ENCODE measurements around the gene PLPP3.

DNA sequence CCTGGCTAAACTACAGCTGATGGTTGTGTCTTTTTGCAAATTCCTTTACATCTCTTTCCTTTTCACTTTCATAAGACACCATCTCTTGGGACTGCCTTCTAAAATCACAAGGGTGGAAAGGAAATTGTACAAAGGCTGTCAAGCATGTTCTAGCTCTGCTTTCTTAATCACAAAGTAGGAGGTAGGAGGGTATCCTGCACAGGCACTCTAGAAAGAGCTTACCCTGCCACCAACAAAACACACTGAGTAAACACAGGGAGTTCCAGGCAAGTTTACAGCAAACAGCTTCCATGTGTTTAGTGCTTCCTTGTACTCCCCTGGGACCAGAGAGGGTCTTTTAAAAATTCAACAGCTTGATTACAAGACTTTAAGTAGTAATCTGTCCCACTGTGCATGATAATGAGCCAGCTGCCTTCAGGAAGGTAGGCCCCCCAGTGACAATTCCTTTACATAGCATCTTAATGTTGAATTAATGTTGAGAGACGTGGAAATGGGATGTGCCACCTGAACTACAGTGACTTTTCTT is 2.4 kb downstream of the PLPP3 start:
- TF ChIP-seq, protein P1, sequence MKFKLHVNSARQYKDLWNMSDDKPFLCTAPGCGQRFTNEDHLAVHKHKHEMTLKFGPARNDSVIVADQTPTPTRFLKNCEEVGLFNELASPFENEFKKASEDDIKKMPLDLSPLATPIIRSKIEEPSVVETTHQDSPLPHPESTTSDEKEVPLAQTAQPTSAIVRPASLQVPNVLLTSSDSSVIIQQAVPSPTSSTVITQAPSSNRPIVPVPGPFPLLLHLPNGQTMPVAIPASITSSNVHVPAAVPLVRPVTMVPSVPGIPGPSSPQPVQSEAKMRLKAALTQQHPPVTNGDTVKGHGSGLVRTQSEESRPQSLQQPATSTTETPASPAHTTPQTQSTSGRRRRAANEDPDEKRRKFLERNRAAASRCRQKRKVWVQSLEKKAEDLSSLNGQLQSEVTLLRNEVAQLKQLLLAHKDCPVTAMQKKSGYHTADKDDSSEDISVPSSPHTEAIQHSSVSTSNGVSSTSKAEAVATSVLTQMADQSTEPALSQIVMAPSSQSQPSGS (IDR thresholded peaks at IDR 0.05; ENCODE audit: low read length), result no peak
- TF ChIP-seq CEBPB (IDR thresholded peaks at IDR 0.05; ENCODE audit: low read depth, low read length), result no peak
- TF ChIP-seq, protein P2, sequence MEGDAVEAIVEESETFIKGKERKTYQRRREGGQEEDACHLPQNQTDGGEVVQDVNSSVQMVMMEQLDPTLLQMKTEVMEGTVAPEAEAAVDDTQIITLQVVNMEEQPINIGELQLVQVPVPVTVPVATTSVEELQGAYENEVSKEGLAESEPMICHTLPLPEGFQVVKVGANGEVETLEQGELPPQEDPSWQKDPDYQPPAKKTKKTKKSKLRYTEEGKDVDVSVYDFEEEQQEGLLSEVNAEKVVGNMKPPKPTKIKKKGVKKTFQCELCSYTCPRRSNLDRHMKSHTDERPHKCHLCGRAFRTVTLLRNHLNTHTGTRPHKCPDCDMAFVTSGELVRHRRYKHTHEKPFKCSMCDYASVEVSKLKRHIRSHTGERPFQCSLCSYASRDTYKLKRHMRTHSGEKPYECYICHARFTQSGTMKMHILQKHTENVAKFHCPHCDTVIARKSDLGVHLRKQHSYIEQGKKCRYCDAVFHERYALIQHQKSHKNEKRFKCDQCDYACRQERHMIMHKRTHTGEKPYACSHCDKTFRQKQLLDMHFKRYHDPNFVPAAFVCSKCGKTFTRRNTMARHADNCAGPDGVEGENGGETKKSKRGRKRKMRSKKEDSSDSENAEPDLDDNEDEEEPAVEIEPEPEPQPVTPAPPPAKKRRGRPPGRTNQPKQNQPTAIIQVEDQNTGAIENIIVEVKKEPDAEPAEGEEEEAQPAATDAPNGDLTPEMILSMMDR (IDR thresholded peaks at IDR 0.05; ENCODE audit: control extremely low read depth in 1 of 3, insufficient read depth in 1 of 3, low read depth in 1 of 3, low read length in 3 of 3), result peak in 1 of 3 experiments; percentile 26; a peak in 2 of 4 replicates
- TF ChIP-seq, protein P3, sequence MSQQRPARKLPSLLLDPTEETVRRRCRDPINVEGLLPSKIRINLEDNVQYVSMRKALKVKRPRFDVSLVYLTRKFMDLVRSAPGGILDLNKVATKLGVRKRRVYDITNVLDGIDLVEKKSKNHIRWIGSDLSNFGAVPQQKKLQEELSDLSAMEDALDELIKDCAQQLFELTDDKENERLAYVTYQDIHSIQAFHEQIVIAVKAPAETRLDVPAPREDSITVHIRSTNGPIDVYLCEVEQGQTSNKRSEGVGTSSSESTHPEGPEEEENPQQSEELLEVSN (IDR thresholded peaks at IDR 0.05), result no peak
- TF ChIP-seq CHD1 (IDR thresholded peaks at IDR 0.05; ENCODE audit: low read depth, low read length), result no peak
- no peak for TF ChIP-seq EZH2 (IDR thresholded peaks at IDR 0.05; ENCODE audit: low read depth, low read length, severe bottlenecking)
- TF ChIP-seq JUN (IDR thresholded peaks at IDR 0.05; ENCODE audit: low read depth, low read length), result no peak
- TF ChIP-seq GABPA (IDR thresholded peaks at IDR 0.05; ENCODE audit: borderline replicate concordance, insufficient read depth, low read length), result no peak
- no peak for TF ChIP-seq POLR2A (IDR thresholded peaks at IDR 0.05; ENCODE audit: control extremely low read depth in 1 of 2, low read depth in 2 of 2, low read length in 2 of 2)
- no peak for TF ChIP-seq ZNF274 (IDR thresholded peaks at IDR 0.05; ENCODE audit: borderline replicate concordance, extremely low read depth, low read length)
- TF ChIP-seq BCL11A (IDR thresholded peaks at IDR 0.05; ENCODE audit: low read depth in 2 of 2, low read length in 2 of 2), result no peak

All from H1 (cell line).